ENCODE measurements around the gene MESP1. TPM values are rescaled to one million over a fixed set of nuclear protein-coding genes. Genes with fewer than 3 reads are reported as not detected.

MESP1 gene
- total and polyA plus RNA-seq, 12 donors, result 0.46 to 11.7 (median 4.8) TPM

DNA sequence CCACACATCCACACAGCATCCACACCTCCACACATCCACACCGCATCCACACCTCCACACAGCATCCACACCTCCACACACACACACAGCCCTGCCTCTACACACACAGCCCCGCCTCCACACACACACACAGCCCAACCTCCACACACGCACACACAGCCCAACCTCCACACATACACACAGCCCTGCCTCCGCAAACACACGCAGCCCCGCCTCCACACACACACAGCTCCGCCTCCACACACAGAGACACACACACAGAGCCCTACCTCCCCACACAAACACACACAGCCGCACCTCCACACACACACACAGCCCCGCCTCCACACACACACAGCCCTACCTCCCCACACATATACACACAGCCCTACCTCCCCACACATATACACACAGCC lies 4.7 kb downstream of the MESP1 start:
- no peak for DNase-seq
- Histone ChIP-seq H3K4me1 (replicated peaks in 1 of 2) (peaks cover 3 to 12% of the 10 kb centered on the region in 2 donors), H3K9me3 (replicated peaks in 1 of 3) (no peaks in the 10 kb centered on the region), H3K4me3 (no peak overlapping the region), H3K27ac (no peak overlapping the region), H3K36me3 (replicated peaks in 1 of 2) (no peaks in the 10 kb centered on the region), H3K27me3 (no peaks in the 10 kb centered on the region)
- intact Hi-C loops (cut with DNase I), result loop anchor here (10.0 kb wide), 2 partner anchors 102 to 338 kb away; no protein-coding TSS in a partner anchor
- WGBS, 4 donors, result 70 to 89% (median 74%) methylated on average over 9 of the region's 9 CpGs
- TF ChIP-seq, protein P1, sequence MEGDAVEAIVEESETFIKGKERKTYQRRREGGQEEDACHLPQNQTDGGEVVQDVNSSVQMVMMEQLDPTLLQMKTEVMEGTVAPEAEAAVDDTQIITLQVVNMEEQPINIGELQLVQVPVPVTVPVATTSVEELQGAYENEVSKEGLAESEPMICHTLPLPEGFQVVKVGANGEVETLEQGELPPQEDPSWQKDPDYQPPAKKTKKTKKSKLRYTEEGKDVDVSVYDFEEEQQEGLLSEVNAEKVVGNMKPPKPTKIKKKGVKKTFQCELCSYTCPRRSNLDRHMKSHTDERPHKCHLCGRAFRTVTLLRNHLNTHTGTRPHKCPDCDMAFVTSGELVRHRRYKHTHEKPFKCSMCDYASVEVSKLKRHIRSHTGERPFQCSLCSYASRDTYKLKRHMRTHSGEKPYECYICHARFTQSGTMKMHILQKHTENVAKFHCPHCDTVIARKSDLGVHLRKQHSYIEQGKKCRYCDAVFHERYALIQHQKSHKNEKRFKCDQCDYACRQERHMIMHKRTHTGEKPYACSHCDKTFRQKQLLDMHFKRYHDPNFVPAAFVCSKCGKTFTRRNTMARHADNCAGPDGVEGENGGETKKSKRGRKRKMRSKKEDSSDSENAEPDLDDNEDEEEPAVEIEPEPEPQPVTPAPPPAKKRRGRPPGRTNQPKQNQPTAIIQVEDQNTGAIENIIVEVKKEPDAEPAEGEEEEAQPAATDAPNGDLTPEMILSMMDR (IDR thresholded peaks at IDR 0.05), result no peak
- TF ChIP-seq POLR2A (IDR thresholded peaks at IDR 0.05), result no peak

GRCh38 chr15:89745768-89746167 lies 5.3 kb downstream of the MESP1 start:
- intact Hi-C loops (cut with DNase I), result loop anchor here (10.0 kb wide), 2 partner anchors 101 to 339 kb away; no protein-coding TSS in a partner anchor
- Histone ChIP-seq H3K4me3 (no peak overlapping the region), H3K36me3 (replicated peaks in 1 of 2) (no peaks in the 10 kb centered on the region), H3K4me1 (replicated peaks in 1 of 2) (peaks cover 0 to 9% of the 10 kb centered on the region in 2 donors), H3K27me3 (no peaks in the 10 kb centered on the region), H3K9me3 (replicated peaks in 1 of 3) (no peaks in the 10 kb centered on the region), H3K27ac (no peak overlapping the region)
- TF ChIP-seq POLR2A (IDR thresholded peaks at IDR 0.05), result no peak
- TF ChIP-seq, protein P1 (IDR thresholded peaks at IDR 0.05), result no peak
- DNase-seq, result no peak
- 4 to 79% (median 50%) methylated on average over 1 of the region's 1 CpG for WGBS, 4 donors

DNA sequence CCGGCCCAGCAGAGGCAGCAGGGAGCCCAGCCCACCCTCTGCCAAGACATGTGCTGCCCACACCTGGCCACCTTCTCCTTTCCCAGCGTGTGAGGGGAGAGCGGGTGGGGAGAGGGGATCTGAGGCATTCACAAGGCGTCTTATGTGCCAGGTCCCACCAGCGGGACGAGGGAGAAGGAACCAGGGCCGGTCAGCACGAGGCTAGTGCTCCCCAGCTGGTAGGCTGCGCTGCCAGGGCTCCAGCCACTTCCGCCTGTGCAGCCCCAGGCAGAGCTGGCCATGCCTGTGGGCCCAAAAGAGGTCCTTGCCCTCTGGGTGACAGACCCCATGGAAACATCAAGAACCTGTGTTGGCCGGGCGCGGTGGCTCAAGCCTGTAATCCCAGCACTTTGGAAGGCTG lies 5.9 kb downstream of the MESP1 start:
- Histone ChIP-seq H3K4me3 (no peak overlapping the region), H3K36me3 (replicated peaks in 1 of 2) (no peaks in the 10 kb centered on the region), H3K4me1 (replicated peaks in 1 of 2) (peaks cover 0 to 4% of the 10 kb centered on the region in 2 donors), H3K27ac (no peak overlapping the region), H3K9me3 (replicated peaks in 1 of 3) (no peaks in the 10 kb centered on the region), H3K27me3 (no peaks in the 10 kb centered on the region)
- TF ChIP-seq, protein P1 (IDR thresholded peaks at IDR 0.05), result no peak
- no peak for TF ChIP-seq POLR2A (IDR thresholded peaks at IDR 0.05)
- intact Hi-C loops (cut with DNase I), result loop anchor here (10.0 kb wide), 2 partner anchors 100 to 340 kb away; no protein-coding TSS in a partner anchor
- 81 to 88% (median 86%) methylated on average over 1 to 13 of the region's 13 CpGs for WGBS, 4 donors
- no peak for DNase-seq

GRCh38 chr15:89743594-89743993 lies 7.5 kb downstream of the MESP1 start:
- TF ChIP-seq, protein P1 (IDR thresholded peaks at IDR 0.05), result no peak
- TF ChIP-seq POLR2A (IDR thresholded peaks at IDR 0.05), result no peak
- Histone ChIP-seq H3K36me3 (replicated peaks in 1 of 2) (no peaks in the 10 kb centered on the region), H3K4me1 (replicated peaks in 1 of 2) (no peaks in the 10 kb centered on the region), H3K27ac (no peak overlapping the region), H3K27me3 (no peaks in the 10 kb centered on the region), H3K4me3 (no peak overlapping the region), H3K9me3 (replicated peaks in 1 of 3) (no peaks in the 10 kb centered on the region)
- intact Hi-C loops (cut with DNase I), result loop anchor here (10.0 kb wide), 2 partner anchors 99 to 341 kb away; no protein-coding TSS in a partner anchor
- DNase-seq, result no peak
- WGBS, 4 donors, result 84 to 86% (median 85%) methylated on average over 5 to 8 of the region's 8 CpGs
